OCI-LY7 (cell line): ENCODE results near the gene SMIM8. TPM values are rescaled to one million over a fixed set of nuclear protein-coding genes. Genes with fewer than 3 reads are reported as not detected.
"Not testable (repeated sequence)": the region's sequence is repeated elsewhere in the genome, so short reads cannot be mapped to it uniquely, and the experiment has no call there.

Experiments
- BruUV-seq: library from RNA; stranded (reverse); fragments of 400-500 nt; replicated peaks from 2 replicates; lab custom pipeline; 2021; lab: Mats Ljungman, UMichigan
- CTCF ChIA-PET: fragments of 300-600 bp; sonication (Branson Sonifier 250); formaldehyde crosslinking; loops from one replicate; lab custom pipeline; 2022; ENCODE audit warnings: antibody characterized with exemption; ENCODE audit not compliant: unreplicated experiment; lab: Charles Lee
- POLR2A ChIA-PET: fragments of 300-600 bp; sonication (Branson Sonifier 250); formaldehyde crosslinking; loops from one replicate; lab custom pipeline; 2022; ENCODE audit warnings: antibody characterized with exemption; lab: Charles Lee
- DNase-seq: peaks from one replicate; pipeline ENCODE4 v3.0.0-alpha.2; 2015; ENCODE audit warnings: low spot score
- H2AFZ ChIP-seq: fragments of 200-600 bp; sonication (generic), shearing (Covaris generic); 2 replicates; pipeline ENCODE4 v1.6.1; 2014; ENCODE audit warnings: mild to moderate bottlenecking, antibody characterized with exemption, low read length, moderate library complexity
- H3K27ac ChIP-seq: fragments of 200-600 bp; sonication (generic); 2 replicates; pipeline ENCODE4 v1.5.1; 2014; ENCODE audit warnings: mixed run types, low read depth, mild to moderate bottlenecking, moderate library complexity, low read length, inconsistent platforms; ENCODE audit not compliant: poor library complexity, severe bottlenecking
- H3K36me3 ChIP-seq: fragments of 200-600 bp; sonication (generic); 2 replicates; pipeline ENCODE4 v1.6.1; 2014; ENCODE audit warnings: mild to moderate bottlenecking, antibody characterized with exemption, low read length, moderate library complexity, mixed read lengths; ENCODE audit not compliant: insufficient read depth
- H3K4me1 ChIP-seq: fragments of 200-600 bp; sonication (generic); 2 replicates; pipeline ENCODE4 v1.5.1; 2014; ENCODE audit warnings: mild to moderate bottlenecking, low read length; ENCODE audit not compliant: insufficient read depth, poor library complexity, severe bottlenecking
- H3K4me2 ChIP-seq: fragments of 200-600 bp; sonication (generic); 2 replicates; pipeline ENCODE4 v1.6.1; 2014; ENCODE audit warnings: mild to moderate bottlenecking, low read length
- H3K4me3 ChIP-seq: fragments of 200-600 bp; sonication (generic); 2 replicates; pipeline ENCODE4 v1.5.1; 2014; ENCODE audit warnings: mild to moderate bottlenecking, low read depth, low read length; ENCODE audit not compliant: poor library complexity, severe bottlenecking
- H3K79me2 ChIP-seq: fragments of 200-600 bp; sonication (generic); 2 replicates; pipeline ENCODE4 v1.6.1; 2016; ENCODE audit warnings: low read depth, mild to moderate bottlenecking, low read length, moderate library complexity, mixed read lengths; ENCODE audit not compliant: insufficient read depth
- H3K9me2 ChIP-seq: fragments of 200-600 bp; sonication (generic); 2 replicates; pipeline ENCODE4 v1.6.1; 2016; ENCODE audit warnings: mild to moderate bottlenecking, low read length, mixed read lengths; ENCODE audit not compliant: insufficient read depth
- H3K9me3 ChIP-seq: fragments of 200-600 bp; sonication (generic); 2 replicates; pipeline ENCODE4 v1.6.1; 2014; ENCODE audit warnings: mild to moderate bottlenecking, mixed run types, low read length, mixed read lengths
- H4K20me1 ChIP-seq: fragments of 200-600 bp; sonication (generic); 2 replicates; pipeline ENCODE4 v1.6.1; 2014; ENCODE audit warnings: mild to moderate bottlenecking, antibody characterized with exemption, low read length, moderate library complexity, mixed read lengths; ENCODE audit not compliant: insufficient read depth
- CTCF ChIP-seq: fragments of 200-600 bp; sonication (generic); conservative IDR thresholded peaks from 2 replicates; pipeline ENCODE4 v1.5.1; 2014; ENCODE audit warnings: mild to moderate bottlenecking, antibody characterized with exemption, low read length, moderate library complexity, mixed read lengths
- EZH2phosphoT487 ChIP-seq: fragments of 200-600 bp; sonication (generic); IDR thresholded peaks from 2 replicates; pipeline ENCODE4 v1.6.1; 2018; ENCODE audit warnings: low read depth, borderline replicate concordance, mild to moderate bottlenecking, mixed run types, antibody characterized with exemption, low read length, moderate library complexity, mixed read lengths
- intact Hi-C: fragments of 100-400 bp; cut with micrococcal nuclease; formaldehyde crosslinking; loops from one replicate; pipeline ENCODE4 v1.10.0; 2022; ENCODE audit not compliant: unreplicated experiment
- total RNA-seq, 2 experiments: library from RNA; depleted of rRNA in 1 of 2; stranded (reverse); fragments of >200 nt in 1 of 2; shearing (Covaris generic) in 1 of 2; gene quantifications; 2 replicates each; pipeline ENCODE4 v1.2.3, GENCODE V29; 2014 to 2022

SMIM8 gene
- total RNA-seq, 2 experiments from 2014 or later: 6.6 to 12.5 TPM

- ChIA-PET CTCF (no interaction called here), POLR2A (no interaction called here)
- Histone ChIP-seq H3K36me3 (no peaks in the 10 kb centered on the region), H4K20me1 (no peaks in the 10 kb centered on the region), H3K79me2 (no peaks in the 10 kb centered on the region), H3K4me1 (no peaks in the 10 kb centered on the region), H3K4me3 (no peak overlapping the region), H3K9me2 (no peaks in the 10 kb centered on the region), H3K27ac (no peak overlapping the region), H3K9me3 (no peaks in the 10 kb centered on the region), H3K4me2 (no peak overlapping the region), H2AFZ (no peak overlapping the region)
- intact Hi-C loops: no loop called here
- BruUV-seq: no TSS peak
- no peak for DNase-seq
- no peak for TF ChIP-seq CTCF
- TF ChIP-seq EZH2phosphoT487: no peak
Observed at GRCh38 chr6:87293526-87293925, 28.9 kb upstream of the SMIM8 start.

- no peak overlapping the region for H2AFZ ChIP-seq
- H3K4me2 ChIP-seq: no peak overlapping the region
- H3K9me2 ChIP-seq: no peaks in the 10 kb centered on the region
- CTCF ChIA-PET: no interaction called here
- intact Hi-C loops: no loop called here
- no peaks in the 10 kb centered on the region for H3K79me2 ChIP-seq
- H3K27ac ChIP-seq: no peak overlapping the region
- no peak overlapping the region for H3K4me3 ChIP-seq
- H3K9me3 ChIP-seq: no peaks in the 10 kb centered on the region
- TF ChIP-seq CTCF (no peak), EZH2phosphoT487 (no peak)
- H4K20me1 ChIP-seq: no peaks in the 10 kb centered on the region
- DNase-seq: no peak
- no peaks in the 10 kb centered on the region for H3K4me1 ChIP-seq
- POLR2A ChIA-PET: interaction anchor here (0.5 kb wide), 1 partner anchor 379 kb away, joined by 3 read pairs; no protein-coding TSS in a partner anchor
- no peaks in the 10 kb centered on the region for H3K36me3 ChIP-seq
- no TSS peak for BruUV-seq
Observed at GRCh38 chr6:87297119-87297518, 25.3 kb upstream of the SMIM8 start.

- H3K9me2 ChIP-seq, POLR2A ChIA-PET, H3K4me3 ChIP-seq, H3K4me1 ChIP-seq, H3K4me2 ChIP-seq, CTCF ChIA-PET, H3K9me3 ChIP-seq, BruUV-seq, H3K27ac ChIP-seq, H3K79me2 ChIP-seq, DNase-seq, H3K36me3 ChIP-seq, intact Hi-C loops, H2AFZ ChIP-seq, H4K20me1 ChIP-seq: not testable (repeated sequence)
Observed at GRCh38 chr6:87301277-87301676, 21.1 kb upstream of the SMIM8 start.
